Skeletal muscle tissue (tissue), 4 donors: ENCODE results near the gene MARCHF11. TPM values are rescaled to one million over a fixed set of nuclear protein-coding genes. Genes with fewer than 3 reads are reported as not detected.

Source experiments
- H3K27ac ChIP-seq: one replicate; pipeline ENCODE4 v1.7.0; 2013; ENCODE audit warnings: mild to moderate bottlenecking, low read depth, low read length, inconsistent platforms
- H3K27me3 ChIP-seq, 3 donors: one replicate each; pipeline ENCODE4 v1.7.0; 2013; ENCODE audit warnings: low read length in 3 of 3; ENCODE audit not compliant: control insufficient read depth in 3 of 3, insufficient read depth in 3 of 3
- H3K36me3 ChIP-seq, 3 donors: one replicate each; pipeline ENCODE4 v1.7.0; 2013; ENCODE audit warnings: low read length in 3 of 3; ENCODE audit not compliant: control insufficient read depth in 3 of 3, insufficient read depth in 3 of 3
- H3K4me1 ChIP-seq, 3 donors: one replicate each; pipeline ENCODE4 v1.7.0; 2013; ENCODE audit warnings: low read length in 3 of 3, mild to moderate bottlenecking in 3 of 3; ENCODE audit not compliant: control insufficient read depth in 3 of 3, insufficient read depth in 3 of 3
- H3K4me3 ChIP-seq, 3 donors: one replicate each; pipeline ENCODE4 v1.7.0; 2013; ENCODE audit warnings: low read length in 3 of 3
- H3K9ac ChIP-seq, 3 donors: one replicate each; pipeline ENCODE4 v1.7.0; 2013; ENCODE audit warnings: low read length in 3 of 3, mild to moderate bottlenecking in 3 of 3, moderate library complexity in 2 of 3, low read depth in 1 of 3
- H3K9me3 ChIP-seq, 3 donors: one replicate each; pipeline ENCODE4 v1.7.0; 2013; ENCODE audit warnings: low read length in 3 of 3; ENCODE audit not compliant: control insufficient read depth in 3 of 3
- total RNA-seq: library from RNA; depleted of rRNA; stranded (reverse); fragments of >200 nt; gene quantifications from one replicate; pipeline ENCODE4 v1.2.3, GENCODE V29; 2014
- donor health status: Osteomylitis.

The MARCHF11 gene
- total RNA-seq, 1 donor from 2014 or later: 1.0 TPM

DNA sequence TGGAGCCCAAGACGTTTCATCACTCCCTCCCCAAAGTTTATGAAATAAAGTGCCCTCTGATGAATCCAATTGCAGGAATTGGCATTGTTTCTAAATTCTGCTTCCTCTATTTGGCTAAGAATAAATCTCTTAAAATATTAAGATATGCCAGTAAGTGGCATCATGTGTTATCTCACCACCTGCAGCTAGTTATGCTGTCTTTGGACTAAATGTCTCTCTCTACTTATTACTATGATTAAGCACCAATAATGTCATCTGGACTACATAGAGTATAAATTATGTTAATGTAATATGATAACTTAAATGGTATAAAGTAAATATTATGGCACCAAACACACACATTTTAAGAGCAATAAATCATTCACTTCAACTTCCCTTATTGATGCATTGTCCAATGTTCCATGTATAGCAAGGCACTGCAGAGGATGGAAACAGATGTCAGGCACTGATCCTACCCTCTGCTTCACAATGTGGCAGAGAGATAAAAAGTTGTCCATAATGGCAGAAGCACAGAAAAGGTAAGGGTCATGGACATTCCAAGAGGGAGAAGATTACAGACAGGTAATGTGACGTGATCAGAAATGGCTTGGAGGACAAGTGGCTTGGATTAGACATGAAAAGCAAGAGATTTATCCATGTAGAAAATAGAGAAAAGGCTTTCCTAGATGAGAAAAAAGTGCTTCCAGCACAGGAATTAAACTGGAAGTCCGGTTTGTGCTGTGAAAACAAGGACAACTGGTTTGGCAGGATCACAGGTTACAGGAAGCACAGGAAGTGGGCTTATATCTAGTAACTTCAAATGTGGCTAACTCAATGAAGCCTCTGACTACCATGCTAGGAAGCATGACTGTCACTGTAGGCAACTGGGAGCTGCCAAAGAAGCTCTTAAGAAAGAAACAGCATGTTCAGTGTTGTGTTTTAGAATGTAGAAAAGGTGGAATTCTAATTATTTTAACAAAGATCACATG, 26.7 kb downstream of the MARCHF11 start:
- Histone ChIP-seq H3K27ac (no peak overlapping the region), H3K4me3 (no peak overlapping the region), H3K4me1 (no peaks in the 10 kb centered on the region), H3K9me3 (no peaks in the 10 kb centered on the region), H3K36me3 (no peaks in the 10 kb centered on the region), H3K9ac (no peak overlapping the region), H3K27me3 (no peaks in the 10 kb centered on the region)

GRCh38 chr5:16149621-16150020, 30.0 kb downstream of the MARCHF11 start:
- no peaks in the 10 kb centered on the region for H3K9me3 ChIP-seq
- H3K4me3 ChIP-seq: no peak overlapping the region
- H3K36me3 ChIP-seq: no peaks in the 10 kb centered on the region
- no peaks in the 10 kb centered on the region for H3K4me1 ChIP-seq
- H3K27ac ChIP-seq: no peak overlapping the region
- no peaks in the 10 kb centered on the region for H3K27me3 ChIP-seq
- no peak overlapping the region for H3K9ac ChIP-seq

- Histone ChIP-seq H3K27ac (peak overlapping the region; percentile 2), H3K9ac (no peak overlapping the region), H3K4me3 (no peak overlapping the region), H3K27me3 (no peaks in the 10 kb centered on the region), H3K36me3 (no peaks in the 10 kb centered on the region), H3K4me1 (peaks cover 0 to 3% (median 0%) of the 10 kb centered on the region in 3 donors), H3K9me3 (no peaks in the 10 kb centered on the region)
Observed at GRCh38 chr5:16147179-16147900, 32.3 kb downstream of the MARCHF11 start.

- Histone ChIP-seq H3K27ac (no peak overlapping the region), H3K4me3 (no peak overlapping the region), H3K9me3 (no peaks in the 10 kb centered on the region), H3K9ac (no peak overlapping the region), H3K4me1 (peaks cover 0 to 3% (median 0%) of the 10 kb centered on the region in 3 donors), H3K36me3 (no peaks in the 10 kb centered on the region), H3K27me3 (no peaks in the 10 kb centered on the region)
Observed at GRCh38 chr5:16144416-16144815, 35.2 kb downstream of the MARCHF11 start.

GRCh38 chr5:16143361-16144049, 36.1 kb downstream of the MARCHF11 start:
- no peaks in the 10 kb centered on the region for H3K9me3 ChIP-seq
- no peaks in the 10 kb centered on the region for H3K36me3 ChIP-seq
- no peaks in the 10 kb centered on the region for H3K27me3 ChIP-seq
- H3K27ac ChIP-seq: no peak overlapping the region
- H3K9ac ChIP-seq: no peak overlapping the region
- H3K4me3 ChIP-seq: no peak overlapping the region
- peaks cover 0 to 3% (median 0%) of the 10 kb centered on the region in 3 donors for H3K4me1 ChIP-seq

DNA sequence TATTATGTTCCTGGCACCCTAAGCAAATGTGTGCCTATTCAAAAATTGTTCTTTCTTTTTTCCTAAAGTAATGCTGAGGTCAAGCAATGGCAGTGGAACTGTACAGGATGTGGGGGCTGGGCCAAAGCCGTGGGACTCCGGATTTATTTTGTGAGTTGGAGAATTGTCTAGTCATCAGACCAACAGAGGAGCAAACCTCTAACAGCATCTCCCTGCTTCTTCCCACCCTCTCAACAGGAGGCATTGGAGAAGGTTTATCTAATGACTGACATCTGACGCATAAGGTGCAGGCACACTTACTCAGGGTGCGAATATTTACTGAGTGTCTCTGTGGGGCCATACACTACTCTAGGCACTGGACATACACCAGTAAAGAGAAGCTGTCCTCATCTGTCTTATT, 38.6 kb downstream of the MARCHF11 start:
- Histone ChIP-seq H3K27me3 (no peaks in the 10 kb centered on the region), H3K4me1 (peaks cover 0 to 3% (median 0%) of the 10 kb centered on the region in 3 donors), H3K9me3 (no peaks in the 10 kb centered on the region), H3K36me3 (no peaks in the 10 kb centered on the region), H3K9ac (no peak overlapping the region), H3K4me3 (no peak overlapping the region), H3K27ac (no peak overlapping the region)

DNA sequence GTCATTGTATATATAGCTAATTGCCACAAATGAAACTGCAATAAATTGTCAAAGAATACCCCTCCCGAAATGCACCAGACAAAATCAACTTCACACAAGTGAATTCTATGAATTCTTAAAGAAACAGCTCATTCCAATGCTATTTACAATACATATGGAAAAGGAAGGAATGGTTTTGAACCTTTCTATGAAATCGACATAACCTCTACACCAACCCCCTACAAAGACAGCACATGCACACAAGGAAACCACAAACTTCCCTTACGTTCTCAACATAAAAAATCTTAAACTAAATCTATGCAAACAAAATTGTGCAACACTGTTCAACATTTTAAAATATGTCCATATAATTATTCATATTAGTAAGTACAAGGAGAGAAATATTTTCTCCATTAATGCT, 39.2 kb downstream of the MARCHF11 start:
- H3K27ac ChIP-seq: no peak overlapping the region
- H3K4me1 ChIP-seq: peaks cover 0 to 3% (median 0%) of the 10 kb centered on the region in 3 donors
- H3K9ac ChIP-seq: no peak overlapping the region
- H3K27me3 ChIP-seq: no peaks in the 10 kb centered on the region
- H3K36me3 ChIP-seq: no peaks in the 10 kb centered on the region
- H3K9me3 ChIP-seq: no peaks in the 10 kb centered on the region
- no peak overlapping the region for H3K4me3 ChIP-seq

GRCh38 chr5:16137177-16137576, 42.4 kb downstream of the MARCHF11 start:
- no peak overlapping the region for H3K4me3 ChIP-seq
- H3K27ac ChIP-seq: no peak overlapping the region
- H3K27me3 ChIP-seq: no peaks in the 10 kb centered on the region
- no peaks in the 10 kb centered on the region for H3K4me1 ChIP-seq
- H3K9ac ChIP-seq: no peak overlapping the region
- H3K36me3 ChIP-seq: no peaks in the 10 kb centered on the region
- no peaks in the 10 kb centered on the region for H3K9me3 ChIP-seq

DNA sequence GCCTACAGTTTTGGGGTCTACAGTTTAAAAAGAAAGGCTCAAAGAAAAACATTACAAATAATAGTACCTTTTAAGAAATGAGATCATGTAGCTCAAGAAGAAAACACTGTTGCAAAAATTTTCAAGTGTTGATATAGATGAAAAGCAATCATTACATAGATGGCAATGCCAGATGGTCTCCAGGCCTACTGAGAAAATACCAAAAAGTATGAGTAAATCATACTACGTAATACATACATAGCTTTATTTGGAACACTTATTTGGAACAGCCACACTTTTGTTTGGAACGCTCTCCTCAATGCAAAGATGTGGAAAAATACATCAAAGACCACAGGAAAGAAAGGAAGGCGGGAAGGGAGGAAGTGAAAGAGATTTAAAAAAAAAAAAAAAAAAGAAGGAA, 44.1 kb downstream of the MARCHF11 start:
- Histone ChIP-seq H3K9me3 (no peaks in the 10 kb centered on the region), H3K9ac (no peak overlapping the region), H3K4me3 (no peak overlapping the region), H3K27ac (no peak overlapping the region), H3K36me3 (no peaks in the 10 kb centered on the region), H3K4me1 (no peaks in the 10 kb centered on the region), H3K27me3 (no peaks in the 10 kb centered on the region)
